Lower leg skin (tissue), 4 donors: ENCODE results near the gene LPCAT4. TPM values are rescaled to one million over a fixed set of nuclear protein-coding genes. Genes with fewer than 3 reads are reported as not detected.

Experiments
- DNase-seq, 2 donors: peaks; one replicate each; pipeline ENCODE4 v3.0.0-alpha.2; 2019; ENCODE audit warnings: low spot score in 2 of 2
- H3K4me3 ChIP-seq: fragments of 200-600 bp; sonication (generic); 2 replicates; pipeline ENCODE4 v1.5.1; 2017; ENCODE audit warnings: mild to moderate bottlenecking, low read depth; ENCODE audit not compliant: poor library complexity, severe bottlenecking
- CTCF ChIP-seq, 3 donors: fragments of 450-650 bp; IDR thresholded peaks; one replicate each; pipeline ENCODE4 v1.5.1; 2016; ENCODE audit warnings: antibody characterized with exemption in 3 of 3, mild to moderate bottlenecking in 3 of 3, moderate library complexity in 2 of 3
- POLR2A ChIP-seq, 2 donors: fragments of 450-650 bp; IDR thresholded peaks; one replicate each; pipeline ENCODE4 v1.6.1; 2016 to 2017; ENCODE audit warnings: antibody characterized with exemption in 2 of 2, mild to moderate bottlenecking in 1 of 2, moderate library complexity in 1 of 2
- WGBS, 2 donors: methylation state at CpG; one replicate each; pipeline ENCODE4 v1.1.5; 2018; 5-methylcytosine and 5-hydroxymethylcytosine counted together
- intact Hi-C: fragments of 100-400 bp; cut with DNase I; formaldehyde crosslinking; loops from one replicate; pipeline ENCODE4 v1.15.0; 2023; ENCODE audit warnings: low total_unique reads
- total RNA-seq, 4 donors: library from RNA; depleted of rRNA; stranded (reverse); fragments of >200 nt; gene quantifications; one replicate each; pipeline ENCODE4 v1.1.0, GENCODE V29; 2016

The LPCAT4 gene
- total RNA-seq, 4 donors from 2014 or later, result 19.0 to 36.4 (median 27.0) TPM

- no peak for DNase-seq
- intact Hi-C loops, result no loop called here
- WGBS, 2 donors, result 95 to 96% methylated on average over 6 of the region's 6 CpGs
- no peak overlapping the region for H3K4me3 ChIP-seq
- TF ChIP-seq POLR2A (IDR thresholded peaks at IDR 0.05) (no peak), CTCF (IDR thresholded peaks at IDR 0.05) (no peak)
Observed at GRCh38 chr15:34332553-34333120, 34.4 kb downstream of the LPCAT4 start.

GRCh38 chr15:34331809-34332208, 35.2 kb downstream of the LPCAT4 start:
- no peak for DNase-seq
- intact Hi-C loops, result no loop called here
- no peak for TF ChIP-seq CTCF (IDR thresholded peaks at IDR 0.05)
- TF ChIP-seq POLR2A (IDR thresholded peaks at IDR 0.05), result no peak
- 74 to 79% methylated on average over 2 of the region's 2 CpGs for WGBS, 2 donors
- no peak overlapping the region for H3K4me3 ChIP-seq

- intact Hi-C loops, result no loop called here
- WGBS, 2 donors, result 95 to 98% methylated on average over 5 of the region's 5 CpGs
- no peak for TF ChIP-seq CTCF (IDR thresholded peaks at IDR 0.05)
- TF ChIP-seq POLR2A (IDR thresholded peaks at IDR 0.05), result no peak
Observed at GRCh38 chr15:34330279-34330678, 36.7 kb downstream of the LPCAT4 start.

GRCh38 chr15:34329006-34329405, 38.0 kb downstream of the LPCAT4 start:
- no peak overlapping the region for H3K4me3 ChIP-seq
- 75 to 78% methylated on average over 2 of the region's 2 CpGs for WGBS, 2 donors
- intact Hi-C loops, result no loop called here
- TF ChIP-seq CTCF (IDR thresholded peaks at IDR 0.05), result no peak
- TF ChIP-seq POLR2A (IDR thresholded peaks at IDR 0.05), result no peak
- no peak for DNase-seq

More at GRCh38 chr15:34330279-34330678, 36.7 kb downstream of the LPCAT4 start:
- H3K4me3 ChIP-seq, result no peak overlapping the region
- peak in 1 of 2 donors; percentile 64 for DNase-seq

GRCh38 chr15:34327906-34328305, 39.1 kb downstream of the LPCAT4 start:
- WGBS, 2 donors, result 84 to 88% methylated on average over 4 of the region's 4 CpGs
- TF ChIP-seq CTCF (IDR thresholded peaks at IDR 0.05) (no peak), POLR2A (IDR thresholded peaks at IDR 0.05) (no peak)
- DNase-seq, result no peak
- no peak overlapping the region for H3K4me3 ChIP-seq
- intact Hi-C loops, result no loop called here

GRCh38 chr15:34325368-34325767, 41.6 kb downstream of the LPCAT4 start:
- no peak overlapping the region for H3K4me3 ChIP-seq
- TF ChIP-seq CTCF (IDR thresholded peaks at IDR 0.05) (no peak), POLR2A (IDR thresholded peaks at IDR 0.05) (no peak)
- DNase-seq, result no peak
- intact Hi-C loops, result no loop called here
